Dendritic cell treated with granulocyte-macrophage colony-stimulating factor and Interleukin-4, amounts not matched to agents 40 ng/mL and 50 ng/mL, for 4 days (primary cell): ENCODE results near the gene GLOD5.
A peak's percentile ranks its signal among the peaks of the same experiment; 100 is the strongest.

Experiments used
- H3K27ac Mint-ChIP-seq: one replicate; pipeline ENCODE4 v1.8.0; 2022; ENCODE audit warnings: mild to moderate bottlenecking, mixed read lengths
- H3K27me3 Mint-ChIP-seq: one replicate; pipeline ENCODE4 v1.8.0; 2022; ENCODE audit warnings: mild to moderate bottlenecking, mixed read lengths
- H3K36me3 Mint-ChIP-seq: one replicate; pipeline ENCODE4 v1.8.0; 2022; ENCODE audit warnings: low read depth, mixed read lengths
- H3K4me1 Mint-ChIP-seq: one replicate; pipeline ENCODE4 v1.8.0; 2022; ENCODE audit warnings: low read depth, mixed read lengths
- H3K4me3 Mint-ChIP-seq: one replicate; pipeline ENCODE4 v1.8.0; 2022; ENCODE audit warnings: mild to moderate bottlenecking, moderate library complexity, mixed read lengths
- H3K9me3 Mint-ChIP-seq: one replicate; pipeline ENCODE4 v1.8.0; 2022; ENCODE audit warnings: mixed read lengths
- intact Hi-C: fragments of 100-400 bp; cut with micrococcal nuclease; formaldehyde crosslinking; loops from one replicate; pipeline ENCODE4 v1.15.0; 2022

Gene GLOD5

GRCh38 chrX:48792219-48792618 is 30.7 kb downstream of the GLOD5 start:
- Mint-ChIP-seq H3K4me3 (no peak overlapping the region), H3K36me3 (no peaks in the 10 kb centered on the region), H3K27ac (no peak overlapping the region), H3K27me3 (peaks cover 5% of the 10 kb centered on the region), H3K4me1 (peaks cover 15% of the 10 kb centered on the region), H3K9me3 (no peaks in the 10 kb centered on the region)
- intact Hi-C loops: no loop called here

GRCh38 chrX:48793935-48794334 is 32.4 kb downstream of the GLOD5 start:
- intact Hi-C loops: no loop called here
- H3K27ac Mint-ChIP-seq: no peak overlapping the region

GRCh38 chrX:48794340-48794910 is 32.9 kb downstream of the GLOD5 start:
- no peaks in the 10 kb centered on the region for H3K9me3 Mint-ChIP-seq
- intact Hi-C loops: no loop called here
- H3K4me3 Mint-ChIP-seq: no peak overlapping the region
- peaks cover 12% of the 10 kb centered on the region for H3K4me1 Mint-ChIP-seq
- H3K36me3 Mint-ChIP-seq: no peaks in the 10 kb centered on the region
- no peaks in the 10 kb centered on the region for H3K27me3 Mint-ChIP-seq
- H3K27ac Mint-ChIP-seq: peak overlapping the region; percentile 15

More at GRCh38 chrX:48793935-48794334, 32.4 kb downstream of the GLOD5 start:
- Mint-ChIP-seq H3K9me3 (no peaks in the 10 kb centered on the region), H3K27me3 (no peaks in the 10 kb centered on the region), H3K4me1 (peaks cover 15% of the 10 kb centered on the region), H3K36me3 (no peaks in the 10 kb centered on the region), H3K4me3 (no peak overlapping the region)

GRCh38 chrX:48794911-48795515 is 33.5 kb downstream of the GLOD5 start:
- intact Hi-C loops: no loop called here
- Mint-ChIP-seq H3K27ac (peak overlapping the region; percentile 15), H3K36me3 (no peaks in the 10 kb centered on the region)

GRCh38 chrX:48798318-48798717 is 36.8 kb downstream of the GLOD5 start:
- Mint-ChIP-seq H3K9me3 (no peaks in the 10 kb centered on the region), H3K27me3 (no peaks in the 10 kb centered on the region), H3K27ac (no peak overlapping the region), H3K36me3 (peaks cover 8% of the 10 kb centered on the region), H3K4me3 (no peak overlapping the region), H3K4me1 (peaks cover 9% of the 10 kb centered on the region)
- intact Hi-C loops: no loop called here

More at GRCh38 chrX:48794911-48795515, 33.5 kb downstream of the GLOD5 start:
- H3K27me3 Mint-ChIP-seq: no peaks in the 10 kb centered on the region
- peaks cover 7% of the 10 kb centered on the region for H3K4me1 Mint-ChIP-seq
- no peak overlapping the region for H3K4me3 Mint-ChIP-seq
- no peaks in the 10 kb centered on the region for H3K9me3 Mint-ChIP-seq

- no peaks in the 10 kb centered on the region for H3K9me3 Mint-ChIP-seq
- intact Hi-C loops: loop anchor here (2.0 to 5.0 kb wide), 4 partner anchors 64 to 118 kb away; partner anchors contain the start of genes PQBP1, SUV39H1, TIMM17B and WAS
- peak overlapping the region; percentile 78 for H3K4me3 Mint-ChIP-seq
- H3K36me3 Mint-ChIP-seq: peaks cover 32% of the 10 kb centered on the region
- peak overlapping the region; percentile 98 for H3K27ac Mint-ChIP-seq
- H3K27me3 Mint-ChIP-seq: no peaks in the 10 kb centered on the region
- H3K4me1 Mint-ChIP-seq: peaks cover 20% of the 10 kb centered on the region
Observed at GRCh38 chrX:48800574-48801279, 39.2 kb downstream of the GLOD5 start.

- H3K27me3 Mint-ChIP-seq: no peaks in the 10 kb centered on the region
- intact Hi-C loops: loop anchor here (2.0 to 5.0 kb wide), 4 partner anchors 65 to 119 kb away; partner anchors contain the start of genes PQBP1, SUV39H1, TIMM17B and WAS
- H3K4me1 Mint-ChIP-seq: peaks cover 23% of the 10 kb centered on the region
- H3K36me3 Mint-ChIP-seq: peaks cover 38% of the 10 kb centered on the region
- no peaks in the 10 kb centered on the region for H3K9me3 Mint-ChIP-seq
- peak within 1 kb of the TSS; percentile 98 for H3K27ac Mint-ChIP-seq
- peak within 1 kb of the TSS; percentile 88 for H3K4me3 Mint-ChIP-seq
Observed at GRCh38 chrX:48801280-48802088, 39.9 kb downstream of the GLOD5 start, which contains the start of gene HDAC6. HDAC6 (plus strand) TSS chrX:48802067; CDS start chrX:48802693, 626 bp downstream.

GRCh38 chrX:48802089-48802904 is 40.8 kb downstream of the GLOD5 start:
- Mint-ChIP-seq H3K9me3 (no peaks in the 10 kb centered on the region), H3K27ac (peak overlapping the region; percentile 98), H3K36me3 (peaks cover 46% of the 10 kb centered on the region), H3K4me3 (peak overlapping the region; percentile 88), H3K27me3 (no peaks in the 10 kb centered on the region), H3K4me1 (peaks cover 23% of the 10 kb centered on the region)
- intact Hi-C loops: loop anchor here (5.0 kb wide), 3 partner anchors 95 to 120 kb away; partner anchors contain the start of genes PQBP1, SUV39H1, TIMM17B and WAS

- H3K27me3 Mint-ChIP-seq: no peaks in the 10 kb centered on the region
- H3K27ac Mint-ChIP-seq: peak overlapping the region; percentile 98
- H3K4me1 Mint-ChIP-seq: peaks cover 23% of the 10 kb centered on the region
- intact Hi-C loops: loop anchor here (5.0 kb wide), 3 partner anchors 94 to 121 kb away; partner anchors contain the start of genes PQBP1, SUV39H1, TIMM17B and WAS
- no peaks in the 10 kb centered on the region for H3K9me3 Mint-ChIP-seq
- H3K36me3 Mint-ChIP-seq: peaks cover 48% of the 10 kb centered on the region
- peak overlapping the region; percentile 88 for H3K4me3 Mint-ChIP-seq
Observed at GRCh38 chrX:48802905-48803200, 41.3 kb downstream of the GLOD5 start.

- H3K27me3 Mint-ChIP-seq: no peaks in the 10 kb centered on the region
- H3K36me3 Mint-ChIP-seq: peaks cover 60% of the 10 kb centered on the region
- peaks cover 14% of the 10 kb centered on the region for H3K4me1 Mint-ChIP-seq
- no peak overlapping the region for H3K27ac Mint-ChIP-seq
- H3K9me3 Mint-ChIP-seq: no peaks in the 10 kb centered on the region
- H3K4me3 Mint-ChIP-seq: no peak overlapping the region
- intact Hi-C loops: no loop called here
Observed at GRCh38 chrX:48806081-48806480, 44.5 kb downstream of the GLOD5 start.

- H3K36me3 Mint-ChIP-seq: peaks cover 73% of the 10 kb centered on the region
- intact Hi-C loops: no loop called here
- no peaks in the 10 kb centered on the region for H3K9me3 Mint-ChIP-seq
- H3K4me1 Mint-ChIP-seq: peaks cover 29% of the 10 kb centered on the region
- H3K27ac Mint-ChIP-seq: peak overlapping the region; percentile 88
- H3K4me3 Mint-ChIP-seq: peak overlapping the region; percentile 4
- no peaks in the 10 kb centered on the region for H3K27me3 Mint-ChIP-seq
Observed at GRCh38 chrX:48813644-48814043, 52.1 kb downstream of the GLOD5 start.

GRCh38 chrX:48814722-48815121 is 53.2 kb downstream of the GLOD5 start:
- no peaks in the 10 kb centered on the region for H3K9me3 Mint-ChIP-seq
- H3K27ac Mint-ChIP-seq: peak overlapping the region; percentile 88
- no peak overlapping the region for H3K4me3 Mint-ChIP-seq
- intact Hi-C loops: no loop called here
- no peaks in the 10 kb centered on the region for H3K27me3 Mint-ChIP-seq
- H3K4me1 Mint-ChIP-seq: peaks cover 29% of the 10 kb centered on the region
- H3K36me3 Mint-ChIP-seq: peaks cover 83% of the 10 kb centered on the region

GRCh38 chrX:48815266-48815665 is 53.7 kb downstream of the GLOD5 start:
- peaks cover 29% of the 10 kb centered on the region for H3K4me1 Mint-ChIP-seq
- peak overlapping the region; percentile 36 for H3K27ac Mint-ChIP-seq
- H3K4me3 Mint-ChIP-seq: no peak overlapping the region
- no peaks in the 10 kb centered on the region for H3K27me3 Mint-ChIP-seq
- peaks cover 89% of the 10 kb centered on the region for H3K36me3 Mint-ChIP-seq
- intact Hi-C loops: no loop called here
- no peaks in the 10 kb centered on the region for H3K9me3 Mint-ChIP-seq
